Activated CD8-positive, alpha-beta T cell treated with anti-CD3 and anti-CD28 coated beads, Interleukin-2, amount 10 ng/mL, durations not matched to agents 7 days and 5 days (primary cell): ENCODE measurements around the gene SBK1. TPM values are rescaled to one million over a fixed set of nuclear protein-coding genes. Genes with fewer than 3 reads are reported as not detected.

Experiments
- ATAC-seq: fragments of 150-1000 bp; cut with Tn5 transposase; one replicate; pipeline ENCODE4 v1.10.0; 2021; ENCODE audit warnings: moderate library complexity
- CTCF ChIA-PET: fragments of 350-600 bp; sonication (Branson Sonifier 250); formaldehyde crosslinking; loops from one replicate; lab custom pipeline; 2021; ENCODE audit warnings: antibody characterized with exemption; lab: Charles Lee
- POLR2A ChIA-PET: fragments of 350-600 bp; sonication (Branson Sonifier 250); formaldehyde crosslinking; loops from one replicate; lab custom pipeline; 2021; ENCODE audit warnings: antibody characterized with exemption; lab: Charles Lee
- DNase-seq: peaks from one replicate; pipeline ENCODE4 v3.0.0-alpha.2; 2020
- H3K27ac Mint-ChIP-seq: one replicate; pipeline ENCODE4 v1.8.0; 2021; ENCODE audit warnings: mild to moderate bottlenecking, mixed read lengths
- H3K27me3 Mint-ChIP-seq: one replicate; pipeline ENCODE4 v1.8.0; 2021; ENCODE audit warnings: low read depth, mixed read lengths
- H3K36me3 Mint-ChIP-seq: one replicate; pipeline ENCODE4 v1.8.0; 2021; ENCODE audit warnings: low read depth, mixed read lengths
- H3K4me1 Mint-ChIP-seq: one replicate; pipeline ENCODE4 v1.8.0; 2021; ENCODE audit warnings: low read depth, mixed read lengths
- H3K4me3 Mint-ChIP-seq: one replicate; pipeline ENCODE4 v1.8.0; 2021; ENCODE audit warnings: mild to moderate bottlenecking, mixed read lengths
- H3K9me3 Mint-ChIP-seq: one replicate; pipeline ENCODE4 v1.8.0; 2022; ENCODE audit warnings: mixed read lengths; ENCODE audit not compliant: insufficient read depth
- total RNA-seq, 2 experiments: library from RNA; stranded (reverse); gene quantifications; one replicate each; pipeline ENCODE4 v1.2.3, GENCODE V29; 2021

SBK1 gene
- total RNA-seq, 2 experiments from 2014 or later = 10.0 to 10.7 TPM

DNA sequence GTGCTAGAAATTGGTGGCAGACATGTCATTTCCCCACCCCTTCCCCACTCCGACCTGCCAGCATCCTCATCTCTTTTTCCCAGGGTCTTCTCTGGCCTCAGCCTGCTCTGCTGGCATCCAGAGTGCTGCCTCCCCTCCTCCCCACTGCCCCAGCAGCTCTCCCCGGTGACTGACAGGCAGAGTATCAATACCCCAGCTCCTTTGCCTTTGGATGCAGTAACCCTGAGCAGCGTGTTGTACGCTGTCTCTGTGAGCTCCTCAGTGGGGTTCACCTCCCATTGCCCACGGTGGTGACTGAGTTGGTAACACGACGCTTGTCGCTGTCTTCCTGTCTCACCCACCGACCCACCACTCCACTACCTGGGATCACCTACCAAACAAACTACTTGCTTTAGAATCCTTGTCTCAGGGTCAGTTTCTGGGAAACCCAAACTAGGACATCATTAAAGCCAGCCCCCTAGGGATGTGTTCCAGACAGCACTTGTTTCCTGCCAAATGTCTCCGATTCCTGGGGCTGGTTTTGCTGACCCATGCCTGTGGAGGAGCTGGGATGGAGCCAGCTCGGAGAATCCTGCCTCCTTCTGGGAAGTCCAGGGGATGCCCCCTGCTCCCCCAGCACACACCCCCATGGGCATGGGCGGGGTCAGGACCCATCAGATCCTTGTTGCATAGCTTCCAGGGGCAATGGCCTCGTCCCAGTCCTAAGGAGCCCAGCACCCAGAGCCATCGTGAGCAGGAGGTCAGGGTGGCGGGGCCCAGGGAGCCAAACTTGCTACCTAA, 8.3 kb upstream of the SBK1 start:
- ChIA-PET POLR2A (no interaction called here), CTCF (interaction anchor here (2.7 to 10.1 kb wide), 2 partner anchors 34 to 43 kb away, joined by 7 to 207 read pairs; no protein-coding TSS in a partner anchor)
- DNase-seq = no peak
- ATAC-seq = no peak
- Mint-ChIP-seq H3K27me3 (no peaks in the 10 kb centered on the region), H3K4me3 (no peak overlapping the region), H3K9me3 (no peaks in the 10 kb centered on the region), H3K27ac (no peak overlapping the region), H3K4me1 (peaks cover 21% of the 10 kb centered on the region), H3K36me3 (no peaks in the 10 kb centered on the region)

DNA sequence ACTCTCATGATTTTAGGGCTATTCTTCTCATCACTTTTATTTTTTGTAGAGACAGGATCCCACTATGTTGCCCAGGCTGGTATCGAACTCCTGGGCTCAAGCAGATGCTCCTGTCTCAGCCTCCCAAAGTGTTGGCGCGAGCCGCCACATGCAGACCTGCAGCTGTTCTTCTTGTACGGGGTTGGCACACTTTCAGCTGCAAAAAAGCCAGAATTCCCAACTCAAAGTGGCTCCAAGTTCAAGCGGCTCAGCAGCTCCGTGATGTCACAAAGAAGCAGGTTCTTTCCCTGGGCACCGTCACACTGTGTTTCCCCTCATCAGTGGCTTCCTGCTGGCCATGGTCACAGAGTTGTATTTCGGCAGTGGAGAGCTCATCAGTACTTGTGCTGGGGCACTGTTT, 6.7 kb upstream of the SBK1 start:
- H3K36me3 Mint-ChIP-seq = no peaks in the 10 kb centered on the region
- no peak overlapping the region for H3K4me3 Mint-ChIP-seq
- H3K27ac Mint-ChIP-seq = no peak overlapping the region
- H3K4me1 Mint-ChIP-seq = peaks cover 23% of the 10 kb centered on the region
- CTCF ChIA-PET = interaction anchor here (0.8 to 2.7 kb wide), 3 partner anchors 8 to 41 kb away, joined by 3 to 7 read pairs (median 5); no protein-coding TSS in a partner anchor
- POLR2A ChIA-PET = no interaction called here
- ATAC-seq (no peak), DNase-seq (no peak)
- no peaks in the 10 kb centered on the region for H3K27me3 Mint-ChIP-seq
- H3K9me3 Mint-ChIP-seq = no peaks in the 10 kb centered on the region

DNA sequence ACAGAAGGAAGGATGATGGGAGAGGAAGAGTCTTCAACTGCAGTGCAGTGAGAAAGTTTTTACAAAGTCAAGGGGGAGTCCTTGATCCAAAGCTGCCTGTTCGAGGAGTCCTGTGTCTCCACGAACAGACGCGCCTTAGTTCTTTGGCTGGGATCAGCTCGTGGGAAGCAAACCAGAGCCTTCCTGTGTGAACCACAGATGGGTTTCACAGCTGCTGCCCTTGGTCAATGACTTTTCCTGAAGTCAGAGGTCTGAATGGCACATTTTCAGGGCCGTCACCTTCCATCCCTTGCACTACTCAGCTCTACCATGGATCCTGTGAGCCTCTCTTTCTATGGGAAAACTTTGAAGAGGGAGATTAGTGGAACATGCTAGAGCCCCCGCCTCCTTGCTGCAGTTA, 4.2 kb upstream of the SBK1 start:
- H3K27ac Mint-ChIP-seq = no peak overlapping the region
- H3K4me1 Mint-ChIP-seq = peaks cover 34% of the 10 kb centered on the region
- ATAC-seq (no peak), DNase-seq (no peak)
- no peaks in the 10 kb centered on the region for H3K27me3 Mint-ChIP-seq
- ChIA-PET POLR2A (no interaction called here), CTCF (interaction anchor here (1.5 to 2.3 kb wide), 3 partner anchors 10 to 39 kb away, joined by 7 to 15 read pairs (median 12); no protein-coding TSS in a partner anchor)
- H3K36me3 Mint-ChIP-seq = no peaks in the 10 kb centered on the region
- no peak overlapping the region for H3K4me3 Mint-ChIP-seq
- H3K9me3 Mint-ChIP-seq = no peaks in the 10 kb centered on the region

DNA sequence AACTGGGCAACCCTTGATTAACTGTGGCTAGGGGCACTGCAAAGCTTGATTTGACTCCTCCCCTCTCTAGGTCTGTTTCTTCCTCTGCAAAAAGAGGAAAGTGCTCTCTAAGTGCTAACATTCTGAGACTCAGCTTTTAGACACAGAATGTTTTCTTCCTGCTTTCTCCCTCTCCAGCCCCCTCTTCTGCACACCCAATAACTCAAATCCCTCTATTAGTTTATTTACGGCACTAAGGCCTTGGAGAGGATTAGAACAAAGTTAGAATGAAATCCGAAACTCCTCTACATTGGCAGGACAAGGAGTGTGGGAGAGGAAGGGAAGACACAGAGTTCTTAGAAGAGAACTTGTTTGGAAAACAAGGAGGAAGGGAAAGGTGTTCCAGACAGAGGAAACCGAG, 3.3 kb upstream of the SBK1 start:
- no peak for DNase-seq
- H3K4me1 Mint-ChIP-seq = peaks cover 40% of the 10 kb centered on the region
- no peaks in the 10 kb centered on the region for H3K9me3 Mint-ChIP-seq
- H3K27ac Mint-ChIP-seq = no peak overlapping the region
- no peak for ATAC-seq
- CTCF ChIA-PET = interaction anchor here (1.2 to 2.3 kb wide), 3 partner anchors 11 to 38 kb away, joined by 3 to 15 read pairs (median 7); no protein-coding TSS in a partner anchor
- H3K27me3 Mint-ChIP-seq = peaks cover 5% of the 10 kb centered on the region
- H3K4me3 Mint-ChIP-seq = no peak overlapping the region
- POLR2A ChIA-PET = no interaction called here
- H3K36me3 Mint-ChIP-seq = no peaks in the 10 kb centered on the region

DNA sequence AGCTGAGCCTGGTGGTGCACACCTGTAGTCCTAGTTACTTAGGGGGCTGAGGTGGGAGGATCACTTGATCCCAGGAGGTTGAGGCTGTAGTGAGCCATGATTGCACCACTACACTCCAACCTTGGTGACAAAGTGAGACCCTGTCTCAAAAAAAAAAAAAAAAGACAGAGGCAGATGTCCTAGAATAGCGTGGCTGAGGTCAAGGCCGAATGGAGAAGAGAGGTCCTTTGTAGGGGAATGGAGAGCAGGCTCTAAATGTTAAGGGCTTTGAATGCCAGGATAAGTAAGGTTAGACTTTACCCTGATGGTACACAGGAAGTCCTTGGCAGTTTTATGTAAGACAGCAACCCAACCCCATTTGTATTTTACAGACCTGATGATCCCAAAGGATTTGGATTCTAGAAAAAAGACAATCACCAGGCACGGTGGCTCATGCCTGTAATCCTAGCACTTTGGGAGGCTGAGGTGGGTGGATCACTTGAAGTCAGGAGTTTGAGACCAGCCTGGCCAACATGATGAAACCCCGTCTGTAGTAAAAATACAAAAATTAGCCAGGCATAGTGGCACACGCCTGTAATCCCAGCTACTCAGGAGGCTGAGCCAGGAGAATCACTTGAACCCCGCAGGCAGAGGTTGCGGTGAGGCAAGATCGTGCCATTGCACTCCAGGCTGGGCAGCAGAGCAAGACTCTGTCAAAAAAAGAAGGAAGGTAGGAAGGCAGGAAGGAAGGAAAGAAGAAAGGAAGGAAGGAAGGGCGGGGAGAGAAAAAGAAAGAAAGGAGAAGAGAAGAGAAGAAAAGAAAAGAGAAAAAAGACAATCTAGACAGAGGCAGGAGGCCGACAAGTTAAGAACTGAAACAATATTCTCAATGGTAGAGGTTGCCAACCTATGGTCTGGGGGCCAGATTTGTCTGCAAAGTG, 2.1 kb upstream of the SBK1 start:
- peak overlapping the region; percentile 65 for H3K27ac Mint-ChIP-seq
- peak overlapping the region; percentile 20 for H3K4me3 Mint-ChIP-seq
- H3K9me3 Mint-ChIP-seq = no peaks in the 10 kb centered on the region
- ATAC-seq (no peak), DNase-seq (no peak)
- H3K36me3 Mint-ChIP-seq = peaks cover 4% of the 10 kb centered on the region
- peaks cover 5% of the 10 kb centered on the region for H3K27me3 Mint-ChIP-seq
- ChIA-PET CTCF (interaction anchor here (1.2 to 5.3 kb wide), 2 partner anchors 27 to 37 kb away, joined by 3 to 33 read pairs; no protein-coding TSS in a partner anchor), POLR2A (no interaction called here)
- H3K4me1 Mint-ChIP-seq = peaks cover 52% of the 10 kb centered on the region

DNA sequence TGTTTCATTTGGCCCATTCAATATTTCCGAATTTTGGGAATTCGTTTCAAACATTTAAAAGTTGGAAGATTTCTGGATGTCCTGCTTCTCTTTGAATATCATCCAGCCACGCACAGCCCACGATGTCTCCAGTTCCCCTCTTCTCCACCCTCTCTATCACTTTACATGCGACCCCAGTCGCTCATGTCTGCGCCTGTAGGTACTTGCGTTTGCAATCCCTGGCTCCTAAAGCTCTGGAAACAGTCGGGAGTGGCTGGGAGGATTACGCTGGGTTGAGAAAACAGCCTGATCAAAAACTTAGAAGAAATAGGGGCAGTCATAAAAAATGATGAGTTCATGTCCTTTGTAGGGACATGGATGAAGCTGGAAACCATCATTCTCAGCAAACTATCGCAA, 1.5 kb upstream of the SBK1 start:
- ATAC-seq = no peak
- Mint-ChIP-seq H3K27ac (no peak overlapping the region), H3K27me3 (peaks cover 5% of the 10 kb centered on the region), H3K36me3 (peaks cover 9% of the 10 kb centered on the region), H3K4me3 (peak overlapping the region; percentile 25), H3K9me3 (no peaks in the 10 kb centered on the region), H3K4me1 (peaks cover 56% of the 10 kb centered on the region)
- ChIA-PET CTCF (interaction anchor here (0.6 to 5.3 kb wide), 2 partner anchors 26 to 65 kb away, joined by 3 to 33 read pairs; no protein-coding TSS in a partner anchor), POLR2A (no interaction called here)
- no peak for DNase-seq

DNA sequence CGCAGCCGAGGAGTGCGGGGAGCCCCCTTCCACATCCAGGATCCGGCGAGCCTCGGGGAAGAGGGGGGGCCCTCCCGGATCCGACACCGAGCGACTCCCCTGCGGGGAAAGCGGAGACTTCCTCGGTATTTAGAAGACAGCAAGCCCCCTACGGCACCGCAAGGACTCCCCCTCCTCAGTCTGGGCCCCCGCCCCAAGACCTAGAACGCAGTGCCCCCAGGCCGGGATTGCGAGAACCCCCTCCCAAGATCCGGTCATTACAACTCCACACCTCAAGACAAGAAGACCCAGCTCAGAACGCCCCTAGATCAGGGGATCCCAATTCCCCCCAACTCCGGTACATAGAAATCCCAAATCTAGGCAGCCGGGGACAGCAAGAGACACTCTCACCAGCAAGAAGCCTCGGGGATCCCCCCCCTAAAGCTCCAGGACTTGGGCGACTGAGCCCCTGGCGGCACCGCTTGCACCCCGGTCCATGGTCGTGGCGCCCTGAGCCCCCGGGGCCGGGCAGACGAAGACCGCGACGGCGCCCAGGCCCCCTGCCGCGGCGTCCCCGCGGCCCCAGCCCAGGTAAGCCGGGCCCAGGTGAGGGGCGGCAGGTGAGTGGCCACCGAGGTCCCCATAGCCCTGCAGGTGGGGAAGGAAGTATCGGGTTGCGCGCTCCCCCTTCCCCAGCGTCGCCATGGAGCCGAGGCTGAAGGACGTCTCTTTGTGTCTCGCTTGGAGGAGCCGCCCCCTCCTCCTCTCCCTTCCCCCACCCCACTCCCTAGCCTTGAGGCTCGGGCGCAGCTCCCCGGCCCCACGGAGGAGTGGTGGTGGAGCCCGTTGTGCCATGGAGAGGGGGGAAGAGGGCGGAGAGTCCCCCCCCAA, 641 bp downstream of the SBK1 start:
- Mint-ChIP-seq H3K4me3 (peak overlapping the region; percentile 83), H3K36me3 (peaks cover 13% of the 10 kb centered on the region), H3K27ac (peak overlapping the region; percentile 71), H3K27me3 (peaks cover 5% of the 10 kb centered on the region), H3K4me1 (peaks cover 70% of the 10 kb centered on the region), H3K9me3 (no peaks in the 10 kb centered on the region)
- ATAC-seq = peak; percentile 2
- CTCF ChIA-PET = interaction anchor here (0.8 to 5.3 kb wide), 6 partner anchors 11 to 28 kb away, joined by 3 to 33 read pairs (median 6); no protein-coding TSS in a partner anchor
- no peak for DNase-seq
- POLR2A ChIA-PET = interaction anchor here (0.7 to 2.3 kb wide), 5 partner anchors 9 to 28 kb away, joined by 3 to 7 read pairs (median 5); no protein-coding TSS in a partner anchor

DNA sequence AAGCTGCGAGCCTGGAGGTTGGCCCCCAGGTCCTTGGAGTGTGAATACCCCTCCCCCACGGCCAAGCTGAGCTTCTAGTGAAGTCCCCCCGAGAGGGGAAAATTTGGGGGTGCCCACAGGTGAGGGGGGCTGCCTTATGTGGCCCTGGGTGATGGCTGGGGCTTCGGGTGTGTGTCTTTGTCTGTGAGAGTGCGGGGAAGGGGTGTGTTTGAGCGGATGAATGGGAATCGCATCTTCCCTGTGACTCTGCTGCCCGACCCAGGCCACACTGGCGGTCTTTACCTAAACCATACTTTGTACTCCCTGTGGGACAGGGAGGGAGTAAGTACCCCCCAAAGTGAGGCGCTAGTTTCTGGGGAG, 1.3 kb downstream of the SBK1 start:
- Mint-ChIP-seq H3K4me3 (peak overlapping the region; percentile 76), H3K4me1 (peaks cover 70% of the 10 kb centered on the region), H3K27me3 (peaks cover 5% of the 10 kb centered on the region), H3K36me3 (peaks cover 13% of the 10 kb centered on the region), H3K27ac (no peak overlapping the region), H3K9me3 (no peaks in the 10 kb centered on the region)
- POLR2A ChIA-PET = interaction anchor here (1.5 to 2.3 kb wide), 2 partner anchors 12 to 16 kb away, joined by 4 to 6 read pairs; no protein-coding TSS in a partner anchor
- CTCF ChIA-PET = interaction anchor here (0.8 to 5.3 kb wide), 4 partner anchors 13 to 23 kb away, joined by 3 to 33 read pairs (median 8); no protein-coding TSS in a partner anchor
- ATAC-seq (no peak), DNase-seq (no peak)

DNA sequence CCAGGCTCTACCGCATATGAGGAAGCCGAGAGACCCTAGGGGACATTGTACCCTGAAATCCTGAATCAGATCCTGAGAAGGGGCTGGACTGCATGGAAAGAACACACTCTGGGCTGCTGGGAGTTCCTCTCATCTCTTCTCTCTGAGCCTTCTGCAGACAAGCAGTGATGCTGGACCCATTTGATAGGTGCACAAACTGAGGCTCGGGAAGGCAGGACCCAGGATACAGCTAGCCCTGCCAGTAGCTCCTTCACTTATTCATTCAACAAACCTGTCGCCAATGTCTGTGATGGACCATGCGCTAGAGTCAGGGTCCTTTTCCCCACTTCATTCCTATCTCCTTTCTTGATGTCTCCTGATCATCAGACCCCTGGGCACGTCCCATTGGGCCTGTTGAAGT, 1.9 kb downstream of the SBK1 start:
- Mint-ChIP-seq H3K9me3 (no peaks in the 10 kb centered on the region), H3K27me3 (peaks cover 5% of the 10 kb centered on the region), H3K27ac (no peak overlapping the region), H3K36me3 (peaks cover 13% of the 10 kb centered on the region), H3K4me3 (peak overlapping the region; percentile 76), H3K4me1 (peaks cover 64% of the 10 kb centered on the region)
- CTCF ChIA-PET = interaction anchor here (5.3 kb wide), 1 partner anchor 23 kb away, joined by 33 read pairs; no protein-coding TSS in a partner anchor
- no peak for ATAC-seq
- POLR2A ChIA-PET = interaction anchor here (0.6 kb wide), 1 partner anchor 9 kb away, joined by 4 read pairs; no protein-coding TSS in a partner anchor
- DNase-seq = no peak

DNA sequence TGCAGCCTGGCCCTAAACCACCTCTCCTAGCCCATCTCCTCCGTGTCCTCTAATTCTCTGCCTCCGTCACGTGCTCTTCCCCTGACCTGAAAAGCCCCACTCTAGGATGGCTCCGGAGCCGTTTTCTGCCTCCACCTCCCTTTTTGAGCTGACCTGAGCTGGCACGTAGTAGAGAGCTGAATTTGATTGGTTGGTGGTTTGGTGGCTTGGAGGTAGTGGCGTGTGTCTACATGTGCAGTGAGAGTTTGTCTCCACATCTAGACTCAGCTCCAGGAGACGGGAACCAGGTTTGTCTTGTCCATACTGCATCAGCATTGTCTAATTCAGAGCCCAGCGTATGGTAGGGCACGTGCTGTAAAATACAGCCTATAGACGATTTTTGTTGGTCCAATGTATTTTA, 3.0 kb downstream of the SBK1 start:
- peaks cover 61% of the 10 kb centered on the region for H3K4me1 Mint-ChIP-seq
- ATAC-seq (no peak), DNase-seq (no peak)
- ChIA-PET POLR2A (no interaction called here), CTCF (interaction anchor here (0.8 to 5.3 kb wide), 4 partner anchors 11 to 112 kb away, joined by 3 to 33 read pairs (median 3); no protein-coding TSS in a partner anchor)
- peaks cover 13% of the 10 kb centered on the region for H3K36me3 Mint-ChIP-seq
- H3K27me3 Mint-ChIP-seq = peaks cover 5% of the 10 kb centered on the region
- peak overlapping the region; percentile 7 for H3K27ac Mint-ChIP-seq
- H3K4me3 Mint-ChIP-seq = peak overlapping the region; percentile 76
- no peaks in the 10 kb centered on the region for H3K9me3 Mint-ChIP-seq
